SH-SY5Y (cell line): ENCODE data around the gene SLC25A13.

ENCODE experiments used
- GATA2 ChIP-seq: IDR thresholded peaks from 2 replicates; pipeline ENCODE4 v1.6.1; 2011; ENCODE audit warnings: mild to moderate bottlenecking, low read depth, low read length
- GATA3 ChIP-seq: IDR thresholded peaks from 2 replicates; pipeline ENCODE4 v1.6.1; 2011; ENCODE audit warnings: low read depth, mild to moderate bottlenecking, low read length, moderate library complexity

DNA sequence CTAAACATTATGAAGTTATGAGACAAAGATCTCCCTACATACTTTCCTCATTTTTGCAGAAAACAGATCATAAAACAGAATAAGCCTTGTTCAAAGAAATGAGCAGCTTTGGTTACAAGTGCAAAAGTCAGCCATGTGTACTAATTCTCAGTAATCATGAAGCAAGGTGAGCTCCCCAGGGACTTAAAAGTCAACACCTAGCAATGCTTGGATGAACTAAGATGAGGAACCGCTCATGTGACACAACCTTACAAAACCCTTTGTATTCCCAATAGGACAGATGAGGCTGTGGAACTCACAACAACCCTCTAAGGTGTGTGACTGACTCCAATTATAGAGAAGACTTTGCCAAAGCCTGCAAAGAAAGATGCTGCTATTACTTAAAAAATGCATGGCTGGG is 154.5 kb downstream of the SLC25A13 start:
- TF ChIP-seq GATA3 (no peak), GATA2 (no peak)
